Measurements from ENCODE around the gene TGM1. TPM values are rescaled to one million over a fixed set of nuclear protein-coding genes. Genes with fewer than 3 reads are reported as not detected.

TGM1 gene
- total RNA-seq, 1 experiment from 2014 or later, result 0.20 TPM

DNA sequence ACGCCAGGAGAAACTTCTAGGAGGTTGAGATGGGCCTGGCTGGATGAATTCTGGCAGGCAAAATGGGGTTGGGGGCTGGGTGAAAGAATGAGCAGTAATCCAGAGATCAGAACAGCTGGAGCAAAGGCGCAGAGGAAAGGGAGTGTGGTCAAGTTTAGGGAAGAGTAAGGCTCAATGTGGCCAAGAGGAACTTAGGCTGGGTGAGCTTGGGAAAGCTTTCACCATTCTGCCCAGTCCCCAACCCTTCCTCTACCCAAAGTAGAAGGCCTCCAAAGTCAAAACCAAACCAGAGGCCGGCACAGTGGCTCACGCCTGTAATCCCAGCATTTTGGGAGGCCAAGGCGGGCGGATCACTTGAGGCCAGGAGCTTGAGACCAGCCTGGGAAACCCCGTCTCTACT is 18.7 kb upstream of the TGM1 start:
- no peaks in the 10 kb centered on the region for H3K4me1 ChIP-seq
- DNase-seq, result no peak
- no peaks in the 10 kb centered on the region for H3K36me3 ChIP-seq
- no peaks in the 10 kb centered on the region for H3K9me3 ChIP-seq (replicated peaks)
- no peak overlapping the region for H3K27ac ChIP-seq
- H3K4me3 ChIP-seq, result no peak overlapping the region
- no peaks in the 10 kb centered on the region for H3K27me3 ChIP-seq

- Histone ChIP-seq H3K27ac (no peak overlapping the region), H3K27me3 (no peaks in the 10 kb centered on the region), H3K36me3 (no peaks in the 10 kb centered on the region), H3K4me3 (no peak overlapping the region), H3K9me3 (replicated peaks) (no peaks in the 10 kb centered on the region), H3K4me1 (no peaks in the 10 kb centered on the region)
- no peak for DNase-seq
Measured at GRCh38 chr14:24280797-24281460, 18.0 kb upstream of the TGM1 start.

GRCh38 chr14:24279301-24280186 is 16.6 kb upstream of the TGM1 start:
- DNase-seq, result no peak

GRCh38 chr14:24278424-24278823 is 15.4 kb upstream of the TGM1 start:
- no peak for DNase-seq
- Histone ChIP-seq H3K36me3 (no peaks in the 10 kb centered on the region), H3K4me3 (no peak overlapping the region), H3K4me1 (no peaks in the 10 kb centered on the region), H3K9me3 (replicated peaks) (no peaks in the 10 kb centered on the region), H3K27me3 (no peaks in the 10 kb centered on the region), H3K27ac (no peak overlapping the region)

More at GRCh38 chr14:24279301-24280186, 16.6 kb upstream of the TGM1 start:
- H3K4me1 ChIP-seq, result no peaks in the 10 kb centered on the region
- H3K27ac ChIP-seq, result no peak overlapping the region
- no peaks in the 10 kb centered on the region for H3K36me3 ChIP-seq
- H3K27me3 ChIP-seq, result no peaks in the 10 kb centered on the region
- no peaks in the 10 kb centered on the region for H3K9me3 ChIP-seq (replicated peaks)
- no peak overlapping the region for H3K4me3 ChIP-seq

DNA sequence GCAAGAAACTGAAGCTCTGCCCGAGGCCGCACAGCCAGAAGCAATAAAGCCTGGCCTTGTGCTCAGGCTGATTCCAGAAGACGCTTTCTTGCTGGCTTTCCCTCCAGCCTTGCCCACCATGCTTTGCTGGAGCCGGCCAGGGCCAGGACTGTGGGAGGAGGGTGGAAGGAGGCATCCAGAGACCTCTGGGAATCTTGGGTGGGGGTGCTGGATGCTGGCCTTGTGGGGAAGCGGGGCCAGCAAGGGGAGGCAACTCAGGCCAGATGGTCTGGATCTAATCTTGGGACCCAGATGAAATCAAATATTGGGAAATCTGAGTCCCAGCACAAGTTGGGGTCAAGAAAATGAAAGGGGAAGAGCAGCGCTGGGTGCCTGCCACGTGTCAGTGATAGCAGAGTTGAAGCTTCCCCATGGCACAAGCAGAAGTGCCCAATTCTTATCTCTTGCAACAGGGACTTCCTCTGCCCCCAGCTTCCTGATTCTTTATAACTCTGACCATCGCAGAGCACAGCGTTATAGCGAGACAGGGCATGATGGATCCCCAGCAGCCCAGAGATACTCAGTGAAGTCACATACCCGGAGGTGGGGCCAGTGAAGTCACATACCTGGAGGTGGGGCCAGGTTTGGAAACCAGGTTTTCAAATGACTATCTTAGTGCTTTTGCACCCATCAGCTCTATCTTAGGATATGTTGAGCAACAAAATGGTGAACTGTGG is 14.8 kb upstream of the TGM1 start:
- H3K9me3 ChIP-seq (replicated peaks), result no peaks in the 10 kb centered on the region
- H3K4me3 ChIP-seq, result no peak overlapping the region
- no peak overlapping the region for H3K27ac ChIP-seq
- no peaks in the 10 kb centered on the region for H3K4me1 ChIP-seq
- no peaks in the 10 kb centered on the region for H3K27me3 ChIP-seq
- no peak for DNase-seq
- no peaks in the 10 kb centered on the region for H3K36me3 ChIP-seq

DNA sequence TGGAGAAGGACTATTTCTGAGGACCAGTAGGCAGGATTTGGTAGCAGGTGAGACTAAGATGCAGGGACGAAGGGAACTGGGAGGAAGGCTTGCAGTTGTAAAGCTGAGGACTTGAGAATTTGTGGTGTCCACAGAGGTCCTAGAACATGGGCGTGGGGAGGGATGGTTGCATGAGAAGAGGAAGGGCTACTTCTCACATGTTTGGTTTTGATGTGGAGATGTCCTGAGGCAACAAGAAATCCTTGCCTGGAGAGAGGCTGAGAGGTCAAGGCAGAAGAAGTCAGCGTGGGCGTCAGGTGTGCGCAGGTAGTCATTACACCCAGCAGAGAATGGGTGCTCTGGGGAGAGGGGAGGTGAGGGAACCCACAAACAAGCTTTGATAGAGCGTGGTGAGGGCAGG is 14.1 kb upstream of the TGM1 start:
- Histone ChIP-seq H3K36me3 (no peaks in the 10 kb centered on the region), H3K4me3 (no peak overlapping the region), H3K4me1 (no peaks in the 10 kb centered on the region), H3K9me3 (replicated peaks) (no peaks in the 10 kb centered on the region), H3K27ac (no peak overlapping the region), H3K27me3 (no peaks in the 10 kb centered on the region)
- DNase-seq, result no peak

GRCh38 chr14:24274101-24274543 is 11.1 kb upstream of the TGM1 start:
- H3K36me3 ChIP-seq, result no peaks in the 10 kb centered on the region
- H3K27ac ChIP-seq, result no peak overlapping the region
- H3K27me3 ChIP-seq, result no peaks in the 10 kb centered on the region
- H3K4me1 ChIP-seq, result no peaks in the 10 kb centered on the region
- no peak for DNase-seq
- no peak overlapping the region for H3K4me3 ChIP-seq
- no peaks in the 10 kb centered on the region for H3K9me3 ChIP-seq (replicated peaks)

GRCh38 chr14:24273422-24273998 is 10.5 kb upstream of the TGM1 start:
- Histone ChIP-seq H3K4me3 (no peak overlapping the region), H3K27me3 (no peaks in the 10 kb centered on the region), H3K27ac (no peak overlapping the region), H3K9me3 (replicated peaks) (no peaks in the 10 kb centered on the region), H3K36me3 (no peaks in the 10 kb centered on the region), H3K4me1 (no peaks in the 10 kb centered on the region)
- no peak for DNase-seq

DNA sequence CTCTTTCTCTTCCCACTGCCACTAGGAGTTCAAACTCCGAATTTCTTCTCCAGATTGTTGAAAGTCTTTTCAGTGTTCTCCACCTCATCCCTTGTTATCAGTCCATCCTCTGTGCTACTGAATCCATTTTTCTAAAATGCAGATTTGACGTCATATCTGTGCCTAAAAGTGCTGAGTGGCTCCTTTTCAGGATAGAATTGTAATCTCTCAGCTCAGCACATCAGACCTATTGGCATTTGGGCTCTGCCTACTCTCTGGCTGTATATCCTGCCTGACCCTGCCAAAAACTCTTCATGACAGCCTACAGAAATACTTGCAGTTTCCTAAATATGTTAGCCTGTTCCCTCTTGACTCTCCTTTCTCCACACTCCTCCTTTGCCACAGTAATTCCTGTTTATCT is 9.5 kb upstream of the TGM1 start:
- Histone ChIP-seq H3K27ac (no peak overlapping the region), H3K27me3 (no peaks in the 10 kb centered on the region), H3K4me1 (no peaks in the 10 kb centered on the region), H3K9me3 (replicated peaks) (no peaks in the 10 kb centered on the region), H3K4me3 (no peak overlapping the region), H3K36me3 (no peaks in the 10 kb centered on the region)
- DNase-seq, result no peak

DNA sequence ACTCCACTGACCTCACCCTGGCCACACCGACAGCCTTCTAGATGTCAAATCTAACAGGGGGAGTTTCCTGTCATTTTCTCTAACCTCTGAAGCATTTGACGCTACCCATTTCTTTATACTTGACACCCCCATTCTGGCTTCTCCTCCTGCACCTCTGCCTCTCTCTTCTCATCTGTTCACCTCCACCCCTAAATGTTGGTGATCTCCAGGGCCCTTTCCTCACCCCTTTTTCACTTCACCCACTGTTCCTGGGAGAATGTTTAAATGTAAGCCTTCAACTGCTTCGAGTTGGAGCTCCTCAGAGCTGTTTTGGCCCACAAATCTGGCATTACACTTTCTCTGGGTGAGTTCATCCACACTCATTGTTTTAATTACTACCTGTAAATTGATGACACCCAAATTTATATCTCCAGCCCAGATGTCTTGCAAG is 8.9 kb upstream of the TGM1 start:
- no peak overlapping the region; the same call in 1 of the 2 replicates for H3K27ac ChIP-seq

GRCh38 chr14:24271134-24271833 is 8.3 kb upstream of the TGM1 start, which contains the start of gene RABGGTA:
RABGGTA (minus strand) TSS chr14:24271597; CDS start chr14:24271115, 482 bp downstream.
- DNase-seq, result peak; percentile 87 to 90
- no peaks in the 10 kb centered on the region for H3K36me3 ChIP-seq

More for the DNA sequence above, 8.9 kb upstream of the TGM1 start:
- no peaks in the 10 kb centered on the region for H3K27me3 ChIP-seq
- H3K36me3 ChIP-seq, result no peaks in the 10 kb centered on the region
- peak overlapping the region; percentile 80 for H3K4me3 ChIP-seq
- DNase-seq, result no peak
- H3K4me1 ChIP-seq, result no peaks in the 10 kb centered on the region
- H3K9me3 ChIP-seq (replicated peaks), result no peaks in the 10 kb centered on the region

DNA sequence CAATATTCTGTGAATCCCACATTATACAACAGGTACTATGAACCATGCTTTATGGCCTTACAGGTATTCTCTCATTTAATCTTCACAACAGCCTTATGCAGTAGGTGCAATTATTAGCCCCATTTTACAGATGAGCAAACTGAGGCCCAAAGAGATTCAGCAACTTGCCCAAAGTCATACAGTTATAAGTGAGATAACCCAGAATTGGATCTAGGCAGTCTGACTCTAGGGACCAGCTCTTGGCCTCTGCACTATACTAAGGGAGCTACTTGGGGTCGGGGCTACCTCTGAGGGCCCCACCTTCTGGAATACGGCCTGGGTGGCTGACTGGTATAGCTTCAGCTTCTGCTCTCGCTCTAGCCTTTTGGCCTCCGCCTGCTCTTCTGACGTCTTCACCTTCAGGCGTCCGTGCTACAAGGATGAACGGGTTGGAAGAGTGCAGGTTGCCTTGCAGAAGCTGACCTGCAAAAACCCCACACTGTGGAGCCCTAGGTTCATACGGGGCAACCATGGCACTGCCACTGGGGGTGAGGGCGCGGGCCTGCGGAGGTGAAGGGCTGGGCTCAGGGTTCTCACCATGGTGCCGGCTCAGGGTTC is 7.7 kb upstream of the TGM1 start:
- Histone ChIP-seq H3K4me1 (no peaks in the 10 kb centered on the region), H3K9me3 (replicated peaks) (no peaks in the 10 kb centered on the region), H3K4me3 (peak overlapping the region; percentile 80), H3K27me3 (no peaks in the 10 kb centered on the region), H3K36me3 (no peaks in the 10 kb centered on the region), H3K27ac (peak overlapping the region; percentile 72)
- DNase-seq, result no peak

More at GRCh38 chr14:24271134-24271833, 8.3 kb upstream of the TGM1 start, which contains the start of gene RABGGTA:
- H3K9me3 ChIP-seq (replicated peaks), result no peaks in the 10 kb centered on the region
- peak within 1 kb of the TSS; percentile 80 for H3K4me3 ChIP-seq
- H3K4me1 ChIP-seq, result no peaks in the 10 kb centered on the region
- no peaks in the 10 kb centered on the region for H3K27me3 ChIP-seq
- peak within 1 kb of the TSS; percentile 72 for H3K27ac ChIP-seq

- no peaks in the 10 kb centered on the region for H3K27me3 ChIP-seq
- no peak overlapping the region for H3K27ac ChIP-seq
- H3K4me1 ChIP-seq, result no peaks in the 10 kb centered on the region
- H3K9me3 ChIP-seq (replicated peaks), result no peaks in the 10 kb centered on the region
- no peak for DNase-seq
- H3K4me3 ChIP-seq, result no peak overlapping the region
- no peaks in the 10 kb centered on the region for H3K36me3 ChIP-seq
Measured at GRCh38 chr14:24269910-24270536, 7.0 kb upstream of the TGM1 start.

Data from SJCRH30 (cell line).